Measurements from ENCODE around the gene PROCA1.
"Not testable (repeated sequence)": the region's sequence is repeated elsewhere in the genome, so short reads cannot be mapped to it uniquely, and the experiment has no call there.

The PROCA1 gene

GRCh38 chr17:28744104-28744971 is 32.6 kb upstream of the PROCA1 start:
- DNase-seq (ENCODE audit: low spot score), result no peak

GRCh38 chr17:28743243-28744103 is 31.8 kb upstream of the PROCA1 start, which contains the start of gene TRAF4:
Gene TRAF4 (plus strand): TSS chr17:28744011. CDS start chr17:28744113, 102 bp downstream.
- peak; percentile 79 for DNase-seq (ENCODE audit: low spot score)

GRCh38 chr17:28741358-28742349 is 30.0 kb upstream of the PROCA1 start:
- no peak for DNase-seq (ENCODE audit: low spot score)

GRCh38 chr17:28740406-28741357 is 29.0 kb upstream of the PROCA1 start:
- DNase-seq (ENCODE audit: low spot score), result no peak

GRCh38 chr17:28738680-28739384 is 27.1 kb upstream of the PROCA1 start:
- DNase-seq (ENCODE audit: low spot score), result no peak

- DNase-seq (ENCODE audit: low spot score), result no peak
Observed at GRCh38 chr17:28737770-28738679, 26.3 kb upstream of the PROCA1 start.

GRCh38 chr17:28737316-28737715 is 25.6 kb upstream of the PROCA1 start:
- DNase-seq (ENCODE audit: low spot score), result no peak

GRCh38 chr17:28735913-28736769 is 24.5 kb upstream of the PROCA1 start:
- DNase-seq (ENCODE audit: low spot score), result not testable (repeated sequence)

GRCh38 chr17:28735242-28735722 is 23.6 kb upstream of the PROCA1 start:
- no peak for DNase-seq (ENCODE audit: low spot score)

- DNase-seq (ENCODE audit: low spot score), result no peak
Observed at GRCh38 chr17:28734712-28735241, 23.1 kb upstream of the PROCA1 start.

GRCh38 chr17:28733346-28733745 is 21.7 kb upstream of the PROCA1 start:
- DNase-seq (ENCODE audit: low spot score), result peak; percentile 63

- DNase-seq (ENCODE audit: low spot score), result no peak
Observed at GRCh38 chr17:28729950-28730330, 18.3 kb upstream of the PROCA1 start.

GRCh38 chr17:28728364-28729200 is 16.9 kb upstream of the PROCA1 start, which contains the start of gene NEK8:
Gene NEK8 (plus strand): TSS chr17:28728788. CDS start chr17:28728814, 26 bp downstream.
- peak; percentile 97 for DNase-seq (ENCODE audit: low spot score)

GRCh38 chr17:28726627-28727491 is 15.2 kb upstream of the PROCA1 start:
- DNase-seq (ENCODE audit: low spot score), result peak; percentile 72

GRCh38 chr17:28726226-28726626 is 14.5 kb upstream of the PROCA1 start, which contains the start of gene TLCD1:
Gene TLCD1 (minus strand): TSS chr17:28726233. CDS start chr17:28726097, 136 bp downstream.
- DNase-seq (ENCODE audit: low spot score), result peak; percentile 61

Measured in COLO829 (cell line).